Chondrocyte (in vitro differentiated cells): ENCODE measurements around the gene MYL1. TPM values are rescaled to one million over a fixed set of nuclear protein-coding genes. Genes with fewer than 3 reads are reported as not detected.

Experiments used
- DNase-seq: peaks from one replicate; pipeline ENCODE4 v3.0.0; 2021; ENCODE audit warnings: mixed read lengths, low spot score
- H3K27ac Mint-ChIP-seq: one replicate; pipeline ENCODE4 v1.8.0; 2021; ENCODE audit warnings: mild to moderate bottlenecking, moderate library complexity, mixed read lengths; ENCODE audit not compliant: unreplicated experiment
- H3K27me3 Mint-ChIP-seq: 2 replicates; pipeline ENCODE4 v1.8.0; 2021; ENCODE audit warnings: low read depth, mixed read lengths
- H3K36me3 Mint-ChIP-seq: 2 replicates; pipeline ENCODE4 v1.8.0; 2021; ENCODE audit warnings: low read depth, mixed read lengths
- H3K4me1 Mint-ChIP-seq: 2 replicates; pipeline ENCODE4 v1.8.0; 2021; ENCODE audit warnings: low read depth, mild to moderate bottlenecking, mixed read lengths
- H3K4me3 Mint-ChIP-seq: one replicate; pipeline ENCODE4 v1.8.0; 2021; ENCODE audit warnings: mild to moderate bottlenecking, moderate library complexity, mixed read lengths; ENCODE audit not compliant: unreplicated experiment
- H3K9me3 Mint-ChIP-seq: 2 replicates; pipeline ENCODE4 v1.8.0; 2021; ENCODE audit warnings: low read depth, mixed read lengths
- total RNA-seq: library from RNA; stranded (reverse); gene quantifications from 3 replicates; pipeline ENCODE4 v1.2.1, GENCODE V29; 2021
- TF ChIP-seq, protein P1 (sequence below): fragments of 200-600 bp; sonication (generic); IDR thresholded peaks from 2 replicates; pipeline ENCODE4 v1.5.0; 2021; ENCODE audit warnings: antibody characterized with exemption, mild to moderate bottlenecking, moderate library complexity

MYL1 gene
- total RNA-seq, 1 donor from 2014 or later = not detected

DNA sequence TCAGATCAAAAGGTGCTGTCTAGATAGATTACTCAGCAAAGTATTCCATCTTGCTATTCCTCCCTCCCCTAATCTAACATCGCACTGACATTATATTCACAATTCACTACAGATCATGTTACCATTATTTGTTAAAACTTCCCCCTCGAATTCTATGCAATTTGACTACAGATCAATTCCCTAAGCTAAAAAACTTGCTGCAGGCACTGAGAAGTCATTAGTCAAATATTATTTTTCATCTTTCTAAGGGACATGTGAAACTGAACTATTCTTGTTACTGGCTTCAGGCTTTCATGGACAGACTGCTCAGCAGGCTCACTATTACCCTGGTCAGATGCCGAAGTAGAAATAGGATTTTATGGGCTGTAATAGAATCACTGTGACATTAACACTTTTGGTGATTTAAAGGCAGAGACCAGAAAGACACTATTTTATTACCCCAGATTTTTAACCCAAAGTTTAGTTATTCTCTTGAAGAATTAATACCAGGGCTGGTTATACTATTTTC is 15.1 kb downstream of the MYL1 start:
- no peak for DNase-seq
- Mint-ChIP-seq H3K4me1 (peaks cover 3% of the 10 kb centered on the region), H3K27ac (no peak overlapping the region)

DNA sequence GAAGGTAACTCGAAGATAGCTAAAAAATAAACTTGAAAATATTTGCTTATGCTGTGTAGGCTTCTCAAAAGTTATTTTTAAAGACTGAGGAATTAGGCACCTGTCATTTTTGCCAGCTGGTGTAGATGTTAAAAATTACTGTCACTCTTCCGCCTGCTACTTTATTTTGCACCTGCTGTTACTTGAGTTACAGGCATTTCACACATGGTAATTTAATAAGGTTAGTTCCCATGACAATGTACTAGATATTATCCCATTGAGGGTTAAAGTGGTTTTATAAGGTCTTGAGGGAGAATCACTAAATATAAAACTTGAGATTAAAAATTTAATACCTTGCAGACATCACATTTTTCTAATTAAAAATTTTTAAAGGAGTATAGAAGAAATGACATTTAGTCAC is 26.6 kb downstream of the MYL1 start:
- Mint-ChIP-seq H3K27ac (no peak overlapping the region), H3K27me3 (peaks cover 13% of the 10 kb centered on the region), H3K36me3 (peaks cover 1% of the 10 kb centered on the region), H3K4me1 (no peaks in the 10 kb centered on the region), H3K4me3 (no peak overlapping the region), H3K9me3 (peaks cover 9% of the 10 kb centered on the region)
- TF ChIP-seq, protein P1, sequence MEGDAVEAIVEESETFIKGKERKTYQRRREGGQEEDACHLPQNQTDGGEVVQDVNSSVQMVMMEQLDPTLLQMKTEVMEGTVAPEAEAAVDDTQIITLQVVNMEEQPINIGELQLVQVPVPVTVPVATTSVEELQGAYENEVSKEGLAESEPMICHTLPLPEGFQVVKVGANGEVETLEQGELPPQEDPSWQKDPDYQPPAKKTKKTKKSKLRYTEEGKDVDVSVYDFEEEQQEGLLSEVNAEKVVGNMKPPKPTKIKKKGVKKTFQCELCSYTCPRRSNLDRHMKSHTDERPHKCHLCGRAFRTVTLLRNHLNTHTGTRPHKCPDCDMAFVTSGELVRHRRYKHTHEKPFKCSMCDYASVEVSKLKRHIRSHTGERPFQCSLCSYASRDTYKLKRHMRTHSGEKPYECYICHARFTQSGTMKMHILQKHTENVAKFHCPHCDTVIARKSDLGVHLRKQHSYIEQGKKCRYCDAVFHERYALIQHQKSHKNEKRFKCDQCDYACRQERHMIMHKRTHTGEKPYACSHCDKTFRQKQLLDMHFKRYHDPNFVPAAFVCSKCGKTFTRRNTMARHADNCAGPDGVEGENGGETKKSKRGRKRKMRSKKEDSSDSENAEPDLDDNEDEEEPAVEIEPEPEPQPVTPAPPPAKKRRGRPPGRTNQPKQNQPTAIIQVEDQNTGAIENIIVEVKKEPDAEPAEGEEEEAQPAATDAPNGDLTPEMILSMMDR = no peak
- no peak for DNase-seq

More for the DNA sequence above, 15.1 kb downstream of the MYL1 start:
- peaks cover 10% of the 10 kb centered on the region for H3K27me3 Mint-ChIP-seq
- no peaks in the 10 kb centered on the region for H3K9me3 Mint-ChIP-seq
- no peaks in the 10 kb centered on the region for H3K36me3 Mint-ChIP-seq
- no peak overlapping the region for H3K4me3 Mint-ChIP-seq
- TF ChIP-seq, protein P1 = no peak

DNA sequence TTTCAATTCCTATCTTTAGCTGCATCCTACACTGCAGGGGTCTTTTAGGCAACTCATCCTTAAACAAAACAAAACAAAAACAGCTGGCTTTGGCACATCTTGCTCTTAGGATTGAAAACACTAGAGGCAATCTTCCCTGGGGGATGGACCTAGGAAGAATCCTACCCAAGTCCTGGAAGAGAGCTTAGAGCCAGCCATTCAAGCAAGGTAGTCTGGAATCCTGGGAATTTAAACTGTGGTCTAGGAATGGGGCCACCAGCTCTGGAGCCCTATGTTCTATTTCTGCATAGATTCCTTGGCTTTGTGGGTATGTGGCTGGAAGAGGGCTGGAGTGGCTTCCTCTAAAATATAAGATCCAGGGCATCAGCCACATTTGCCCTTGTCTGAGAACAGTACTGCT is 27.7 kb downstream of the MYL1 start:
- peaks cover 13% of the 10 kb centered on the region for H3K27me3 Mint-ChIP-seq
- H3K9me3 Mint-ChIP-seq = peaks cover 15% of the 10 kb centered on the region
- peaks cover 1% of the 10 kb centered on the region for H3K36me3 Mint-ChIP-seq
- H3K4me3 Mint-ChIP-seq = no peak overlapping the region
- no peak overlapping the region for H3K27ac Mint-ChIP-seq
- H3K4me1 Mint-ChIP-seq = no peaks in the 10 kb centered on the region
- TF ChIP-seq, protein P1 = no peak
- no peak for DNase-seq

DNA sequence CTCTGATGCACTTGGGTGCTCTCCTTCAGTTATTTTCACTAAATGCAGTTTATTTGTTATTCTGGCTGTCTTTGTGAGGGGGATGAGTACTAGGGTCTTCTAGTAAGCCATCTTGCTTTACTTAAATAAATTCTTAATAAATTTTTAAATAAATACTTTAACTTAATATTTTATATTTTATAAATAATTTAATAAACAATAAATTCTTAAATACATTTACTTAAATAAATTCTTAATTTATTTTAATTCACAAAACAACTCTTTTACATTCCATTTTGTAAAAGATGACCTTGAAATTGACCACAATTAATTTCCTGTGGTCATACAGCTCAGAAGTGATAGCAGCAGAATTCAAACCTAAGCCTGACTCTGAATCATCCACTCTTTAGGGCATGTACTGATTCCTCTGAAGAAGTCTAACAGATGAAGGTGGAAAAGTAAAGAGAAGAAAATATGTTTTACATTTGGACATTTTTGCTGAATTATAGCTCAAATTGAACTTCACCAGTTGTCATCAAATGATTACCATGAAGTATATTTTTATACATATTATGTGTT is 28.8 kb downstream of the MYL1 start:
- Mint-ChIP-seq H3K9me3 (peaks cover 21% of the 10 kb centered on the region), H3K4me3 (no peak overlapping the region), H3K27ac (no peak overlapping the region)

DNA sequence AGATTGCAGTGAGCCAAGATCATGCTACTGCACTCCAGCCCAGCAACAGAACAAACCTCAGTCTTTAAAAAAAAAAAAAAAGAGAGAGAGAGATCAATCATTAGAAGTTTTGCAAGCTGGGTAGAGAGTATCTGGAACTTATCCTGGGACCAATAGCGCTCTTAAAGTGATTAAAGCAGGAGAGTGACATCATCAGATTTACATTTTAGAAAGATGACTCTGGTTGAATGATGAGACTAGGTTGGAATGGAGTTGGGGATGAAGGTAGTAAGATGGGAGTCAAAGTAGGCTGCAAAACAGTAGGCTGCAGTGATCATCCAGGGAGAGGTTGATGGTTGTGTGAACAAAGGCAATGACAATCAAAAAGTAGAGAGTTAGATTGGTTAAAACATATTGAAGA is 37.8 kb downstream of the MYL1 start:
- Mint-ChIP-seq H3K9me3 (peaks cover 5% of the 10 kb centered on the region), H3K27ac (no peak overlapping the region)

More for the DNA sequence above, 28.8 kb downstream of the MYL1 start:
- peaks cover 13% of the 10 kb centered on the region for H3K27me3 Mint-ChIP-seq
- TF ChIP-seq, protein P1 = no peak
- H3K36me3 Mint-ChIP-seq = peaks cover 1% of the 10 kb centered on the region
- H3K4me1 Mint-ChIP-seq = no peaks in the 10 kb centered on the region
- DNase-seq = no peak

More for the DNA sequence above, 37.8 kb downstream of the MYL1 start:
- H3K36me3 Mint-ChIP-seq = no peaks in the 10 kb centered on the region
- no peaks in the 10 kb centered on the region for H3K4me1 Mint-ChIP-seq
- TF ChIP-seq, protein P1 = no peak
- no peak overlapping the region for H3K4me3 Mint-ChIP-seq
- DNase-seq = no peak
- peaks cover 10% of the 10 kb centered on the region for H3K27me3 Mint-ChIP-seq
